GM23248 (cell line): ENCODE results near the gene ACSF3. TPM values are rescaled to one million over a fixed set of nuclear protein-coding genes. Genes with fewer than 3 reads are reported as not detected.
"Not testable (repeated sequence)": the region's sequence is repeated elsewhere in the genome, so short reads cannot be mapped to it uniquely, and the experiment has no call there.

Experiments used
- DNase-seq: peaks from one replicate; pipeline ENCODE4 v3.0.0-alpha.2; 2015
- H2AFZ ChIP-seq: fragments of 200-600 bp; sonication (generic); 2 replicates; pipeline ENCODE4 v1.6.1; 2016; ENCODE audit warnings: antibody characterized with exemption
- H3F3A ChIP-seq: fragments of 200-600 bp; sonication (generic); 2 replicates; pipeline ENCODE4 v1.6.1; 2016; ENCODE audit warnings: mild to moderate bottlenecking, antibody characterized with exemption, mixed run types; ENCODE audit not compliant: insufficient read depth
- H3K27ac ChIP-seq: fragments of 200-600 bp; sonication (generic); 2 replicates; pipeline ENCODE4 v1.5.1; 2016; ENCODE audit warnings: mild to moderate bottlenecking
- H3K27me3 ChIP-seq: fragments of 200-600 bp; sonication (generic); replicated peaks from 2 replicates; pipeline ENCODE4 v1.6.1; 2016; ENCODE audit warnings: mild to moderate bottlenecking; ENCODE audit not compliant: insufficient read depth
- H3K36me3 ChIP-seq: fragments of 200-600 bp; sonication (generic); 2 replicates; pipeline ENCODE4 v1.6.1; 2016; ENCODE audit warnings: low read depth, mild to moderate bottlenecking
- H3K4me1 ChIP-seq: fragments of 200-600 bp; sonication (generic); 2 replicates; pipeline ENCODE4 v1.6.1; 2016; ENCODE audit warnings: mild to moderate bottlenecking; ENCODE audit not compliant: insufficient read depth
- H3K4me2 ChIP-seq: fragments of 200-600 bp; sonication (generic); one replicate; pipeline ENCODE4 v1.6.1; 2016; ENCODE audit warnings: mild to moderate bottlenecking; ENCODE audit not compliant: unreplicated experiment
- H3K4me3 ChIP-seq: fragments of 200-600 bp; sonication (generic); 2 replicates; pipeline ENCODE4 v1.5.1; 2016; ENCODE audit warnings: mild to moderate bottlenecking
- H3K79me2 ChIP-seq: fragments of 200-600 bp; sonication (generic); 2 replicates; pipeline ENCODE4 v1.6.1; 2016; ENCODE audit warnings: mild to moderate bottlenecking; ENCODE audit not compliant: insufficient read depth
- H3K9ac ChIP-seq: fragments of 200-600 bp; sonication (generic); 2 replicates; pipeline ENCODE4 v1.6.1; 2016; ENCODE audit warnings: mild to moderate bottlenecking
- H3K9me2 ChIP-seq: fragments of 200-600 bp; sonication (generic); 2 replicates; pipeline ENCODE4 v1.6.1; 2016; ENCODE audit warnings: mixed run types, mild to moderate bottlenecking, moderate library complexity; ENCODE audit not compliant: insufficient read depth
- H3K9me3 ChIP-seq: fragments of 200-600 bp; sonication (generic); one replicate; pipeline ENCODE4 v1.6.1; 2017; ENCODE audit warnings: low read depth
- H4K20me1 ChIP-seq: fragments of 200-600 bp; sonication (generic); 2 replicates; pipeline ENCODE4 v1.6.0; 2016; ENCODE audit not compliant: insufficient read depth
- EZH2 ChIP-seq: fragments of 200-600 bp; sonication (generic); IDR thresholded peaks from 2 replicates; pipeline ENCODE4 v1.6.1; 2018; ENCODE audit warnings: antibody characterized with exemption, mild to moderate bottlenecking; ENCODE audit not compliant: insufficient read depth, poor library complexity, severe bottlenecking
- EZH2phosphoT487 ChIP-seq: fragments of 200-600 bp; sonication (generic); IDR thresholded peaks from 2 replicates; pipeline ENCODE4 v1.6.1; 2018; ENCODE audit warnings: antibody characterized with exemption, moderate library complexity, mild to moderate bottlenecking, low read depth; ENCODE audit not compliant: insufficient read depth
- WGBS, 2 experiments: methylation state at CpG; one replicate each; pipeline ENCODE4 v1.1.6; 2015 to 2017; ENCODE audit warnings: low lambda C conversion rate in 2 of 2, low coverage in 1 of 2; ENCODE audit errors: missing lambda C conversion rate in 2 of 2; 5-methylcytosine and 5-hydroxymethylcytosine counted together
- in situ Hi-C: fragments of 300-500 bp; cut with MboI; formaldehyde crosslinking; loops from 2 replicates; pipeline ENCODE4 v1.15.0; 2020
- polyA plus RNA-seq: library from polyadenylated mRNA; unstranded; fragments of >200 nt; fragmentation: Nextera tagmentation; extraction: Ambion mirVana; gene quantifications from 2 replicates; pipeline ENCODE4 v1.2.1, GENCODE V29; 2016
- total RNA-seq: library from RNA; depleted of rRNA; stranded (reverse); fragments of >200 nt; shearing (Covaris generic); gene quantifications from 2 replicates; pipeline ENCODE4 v1.2.3, GENCODE V29; 2014

The ACSF3 gene
- total and polyA plus RNA-seq, 2 experiments from 2014 or later, result 15.9 to 17.1 TPM

DNA sequence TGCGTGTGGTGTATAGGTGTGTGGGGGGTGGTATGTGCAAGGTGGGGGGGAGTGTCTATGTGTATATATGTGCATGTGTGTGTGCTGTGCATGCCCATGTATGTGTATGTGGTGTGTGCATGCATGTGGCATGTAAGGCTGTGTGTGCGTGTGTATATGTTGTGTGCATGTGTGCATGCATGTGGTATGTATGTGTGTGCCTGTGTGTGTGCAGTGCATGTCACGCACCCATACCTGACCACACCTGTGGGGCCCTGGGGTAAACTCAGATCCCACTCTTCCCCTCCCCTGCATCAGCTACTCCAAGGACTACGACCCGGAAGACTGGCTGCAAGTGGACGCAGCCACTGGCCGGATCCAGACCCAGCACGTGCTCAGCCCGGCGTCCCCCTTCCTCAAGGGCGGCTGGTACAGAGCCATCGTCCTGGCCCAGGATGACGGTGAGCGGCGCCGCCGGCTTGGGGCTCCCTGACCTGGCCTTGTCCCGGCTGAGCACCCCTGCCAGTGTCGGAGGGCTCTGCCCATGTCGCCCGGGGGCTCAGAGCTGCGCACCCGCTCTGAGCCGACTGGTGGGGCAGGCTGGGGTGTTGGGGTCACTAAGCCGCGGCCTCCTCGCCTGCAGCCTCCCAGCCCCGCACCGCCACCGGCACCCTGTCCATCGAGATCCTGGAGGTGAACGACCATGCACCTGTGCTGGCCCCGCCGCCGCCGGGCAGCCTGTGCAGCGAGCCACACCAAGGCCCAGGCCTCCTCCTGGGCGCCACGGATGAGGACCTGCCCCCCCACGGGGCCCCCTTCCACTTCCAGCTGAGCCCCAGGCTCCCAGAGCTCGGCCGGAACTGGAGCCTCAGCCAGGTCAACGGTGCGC is 97.6 kb downstream of the ACSF3 start:
- Histone ChIP-seq H3K79me2 (no peaks in the 10 kb centered on the region), H3K27ac (no peak overlapping the region), H3K4me2 (no peak overlapping the region), H3K27me3 (no peaks in the 10 kb centered on the region), H2AFZ (no peak overlapping the region), H3K9me3 (no peaks in the 10 kb centered on the region), H3K4me3 (no peak overlapping the region), H3K9ac (no peak overlapping the region), H3K9me2 (no peaks in the 10 kb centered on the region), H3K4me1 (no peaks in the 10 kb centered on the region), H3K36me3 (no peaks in the 10 kb centered on the region), H4K20me1 (no peaks in the 10 kb centered on the region), H3F3A (peaks cover 7% of the 10 kb centered on the region; the same call in 1 of the 2 replicates)
- in situ Hi-C loops, result no loop called here
- WGBS, 2 experiments, result 70 to 83% methylated on average over 21 to 44 of the region's 44 CpGs
- DNase-seq, result no peak
- no peak for TF ChIP-seq EZH2
- no peak for TF ChIP-seq EZH2phosphoT487

DNA sequence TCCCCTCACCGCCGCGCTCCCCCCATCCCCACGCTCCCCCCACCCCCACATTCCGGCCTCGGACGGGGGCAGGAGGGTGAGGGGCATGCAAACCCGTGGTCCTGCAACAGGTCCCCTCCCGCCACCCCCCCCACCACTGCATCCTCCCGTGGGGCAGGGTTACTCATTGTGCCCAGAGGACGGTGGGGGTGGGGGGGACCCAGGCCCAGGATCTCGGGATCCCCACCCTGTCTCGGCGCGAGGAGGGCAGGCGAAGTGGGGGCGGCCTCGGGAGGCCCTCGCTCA is 98.2 kb downstream of the ACSF3 start:
- Histone ChIP-seq H3K79me2 (no peaks in the 10 kb centered on the region), H3K36me3 (no peaks in the 10 kb centered on the region), H2AFZ (peak overlapping the region; percentile 55; the same call in 1 of the 2 replicates), H3F3A (peaks cover 1% of the 10 kb centered on the region; the same call in 1 of the 2 replicates), H3K4me3 (peak overlapping the region; percentile 61), H3K9me2 (no peaks in the 10 kb centered on the region), H3K9me3 (no peaks in the 10 kb centered on the region), H4K20me1 (no peaks in the 10 kb centered on the region), H3K27ac (no peak overlapping the region), H3K27me3 (no peaks in the 10 kb centered on the region), H3K4me2 (peak overlapping the region; percentile 46), H3K9ac (peak overlapping the region; percentile 66), H3K4me1 (no peaks in the 10 kb centered on the region)
- no peak for TF ChIP-seq EZH2phosphoT487
- no peak for TF ChIP-seq EZH2
- 6 to 8% methylated on average over 6 to 19 of the region's 19 CpGs for WGBS, 2 experiments
- in situ Hi-C loops, result no loop called here
- no peak for DNase-seq

- Histone ChIP-seq H3K4me3 (peak overlapping the region; percentile 61), H3K9ac (peak overlapping the region; percentile 66), H2AFZ (peak overlapping the region; percentile 55), H3K4me2 (peak overlapping the region; percentile 46)
- H3K27me3 ChIP-seq, H3F3A ChIP-seq, H3K9me3 ChIP-seq, in situ Hi-C loops, H3K36me3 ChIP-seq, H3K27ac ChIP-seq, H3K4me1 ChIP-seq, H3K79me2 ChIP-seq, H3K9me2 ChIP-seq, H4K20me1 ChIP-seq: not testable (repeated sequence)
- 0 to 3% methylated on average over 8 to 63 of the region's 63 CpGs for WGBS, 2 experiments
- peak; percentile 81 for DNase-seq
These were observed 98.7 kb downstream of the ACSF3 start for GRCh38 chr16:89192186-89192955.

- Histone ChIP-seq H3K9me2 (no peaks in the 10 kb centered on the region), H3K79me2 (no peaks in the 10 kb centered on the region), H3K4me3 (no peak overlapping the region), H3K9ac (no peak overlapping the region), H2AFZ (no peak overlapping the region), H3K9me3 (no peaks in the 10 kb centered on the region), H3K4me2 (no peak overlapping the region), H3K4me1 (no peaks in the 10 kb centered on the region), H4K20me1 (no peaks in the 10 kb centered on the region), H3K36me3 (no peaks in the 10 kb centered on the region), H3K27me3 (no peaks in the 10 kb centered on the region), H3K27ac (no peak overlapping the region), H3F3A (no peaks in the 10 kb centered on the region)
- in situ Hi-C loops, result no loop called here
- 4 to 13% methylated on average over 11 to 39 of the region's 39 CpGs for WGBS, 2 experiments
- TF ChIP-seq EZH2phosphoT487, result no peak
- DNase-seq, result peak; percentile 72
These were observed 99.4 kb downstream of the ACSF3 start for GRCh38 chr16:89192956-89193575.
